ENCODE measurements around the gene LSM7.

LSM7 gene

GRCh38 chr19:2274931-2275535 is 53.4 kb downstream of the LSM7 start:
- no peak for DNase-seq

GRCh38 chr19:2274185-2274711 is 54.1 kb downstream of the LSM7 start:
- DNase-seq = no peak

- DNase-seq = peak; percentile 62
Measured at GRCh38 chr19:2273356-2274184, 54.8 kb downstream of the LSM7 start.

Data from stimulated activated naive CD4-positive, alpha-beta T cell treated with Interleukin-2 at 50 U/mL for 16 hours (primary cell).